HG03575 (cell line): Measurements from ENCODE around the gene KMO.

Source experiments
- ATAC-seq: cut with Tn5 transposase; IDR thresholded peaks from one replicate; pipeline ENCODE4 v1.9.1; 2021; ENCODE audit not compliant: unreplicated experiment, insufficient number of reproducible peaks, low FRiP score; ENCODE audit errors: extremely low read depth

Gene KMO

GRCh38 chr1:241614144-241614543, 82.0 kb downstream of the KMO start:
- ATAC-seq: no peak

- no peak for ATAC-seq
Measured at GRCh38 chr1:241614572-241614971, 82.4 kb downstream of the KMO start.

- no peak for ATAC-seq
Measured at GRCh38 chr1:241615043-241615974, 83.1 kb downstream of the KMO start.

GRCh38 chr1:241617426-241617825, 85.2 kb downstream of the KMO start:
- no peak for ATAC-seq

GRCh38 chr1:241622669-241623068, 90.5 kb downstream of the KMO start:
- no peak for ATAC-seq

- no peak for ATAC-seq
Measured at GRCh38 chr1:241624935-241625334, 92.8 kb downstream of the KMO start.

GRCh38 chr1:241627453-241628259, 95.5 kb downstream of the KMO start:
- no peak for ATAC-seq

GRCh38 chr1:241630005-241630404, 97.8 kb downstream of the KMO start:
- ATAC-seq: no peak

- ATAC-seq: no peak
Measured at GRCh38 chr1:241630476-241630875, 98.3 kb downstream of the KMO start.

- no peak for ATAC-seq
Measured at GRCh38 chr1:241630899-241631298, 98.7 kb downstream of the KMO start.

GRCh38 chr1:241631674-241632073, 99.5 kb downstream of the KMO start:
- ATAC-seq: no peak

GRCh38 chr1:241632987-241633386, 100.8 kb downstream of the KMO start:
- no peak for ATAC-seq

- no peak for ATAC-seq
Measured at GRCh38 chr1:241635556-241636152, 103.5 kb downstream of the KMO start.

- ATAC-seq: no peak
Measured at GRCh38 chr1:241636291-241636690, 104.1 kb downstream of the KMO start.

GRCh38 chr1:241637046-241637590, 104.9 kb downstream of the KMO start:
- no peak for ATAC-seq

GRCh38 chr1:241637604-241638003, 105.4 kb downstream of the KMO start:
- ATAC-seq: no peak

- ATAC-seq: no peak
Measured at GRCh38 chr1:241638099-241638682, 106.0 kb downstream of the KMO start.

GRCh38 chr1:241638909-241639622, 106.9 kb downstream of the KMO start:
- no peak for ATAC-seq
